Peyer's patch (tissue), 4 donors: Measurements from ENCODE around the gene MIER2.

Experiments used
- POLR2A ChIP-seq, 2 donors: fragments of 450-650 bp; IDR thresholded peaks; one replicate each; pipeline ENCODE4 v1.5.1; 2017; ENCODE audit warnings: antibody characterized with exemption in 2 of 2, mild to moderate bottlenecking in 2 of 2, moderate library complexity in 2 of 2
- TF ChIP-seq, protein P1 (sequence below), 6 experiments: fragments of 450-650 bp in 4 of 6; fragments of 200-600 bp in 2 of 6; sonication (generic) in 1 of 6; IDR thresholded peaks; one replicate each; pipeline ENCODE4 v1.5.1; 2017 to 2019; ENCODE audit warnings: antibody characterized with exemption in 6 of 6, mild to moderate bottlenecking in 3 of 6, moderate library complexity in 1 of 6

DNA sequence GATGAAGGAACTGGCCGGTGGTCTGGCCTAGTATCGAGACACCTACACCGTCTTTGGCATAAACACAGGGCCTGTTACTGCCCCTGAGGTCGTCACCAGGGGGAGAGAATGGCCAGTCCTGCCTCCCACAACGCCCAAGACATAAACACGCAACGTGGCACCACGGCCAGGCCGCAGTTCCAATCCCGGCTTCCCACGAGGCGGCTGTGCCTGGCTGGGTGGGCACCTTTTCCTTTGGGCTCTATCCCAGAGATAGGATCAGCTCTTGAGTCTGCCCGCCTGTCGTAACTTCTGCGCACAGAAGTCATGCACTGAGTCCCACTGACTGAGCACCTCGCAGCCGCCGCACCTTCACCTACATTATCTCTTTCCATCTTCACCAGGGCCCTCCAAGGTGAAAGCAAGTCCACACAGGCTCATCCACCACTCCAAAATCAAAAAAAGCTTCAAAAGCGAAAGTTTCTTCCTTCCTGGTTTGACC is 1.1 kb downstream of the MIER2 start:
- TF ChIP-seq, protein P1, sequence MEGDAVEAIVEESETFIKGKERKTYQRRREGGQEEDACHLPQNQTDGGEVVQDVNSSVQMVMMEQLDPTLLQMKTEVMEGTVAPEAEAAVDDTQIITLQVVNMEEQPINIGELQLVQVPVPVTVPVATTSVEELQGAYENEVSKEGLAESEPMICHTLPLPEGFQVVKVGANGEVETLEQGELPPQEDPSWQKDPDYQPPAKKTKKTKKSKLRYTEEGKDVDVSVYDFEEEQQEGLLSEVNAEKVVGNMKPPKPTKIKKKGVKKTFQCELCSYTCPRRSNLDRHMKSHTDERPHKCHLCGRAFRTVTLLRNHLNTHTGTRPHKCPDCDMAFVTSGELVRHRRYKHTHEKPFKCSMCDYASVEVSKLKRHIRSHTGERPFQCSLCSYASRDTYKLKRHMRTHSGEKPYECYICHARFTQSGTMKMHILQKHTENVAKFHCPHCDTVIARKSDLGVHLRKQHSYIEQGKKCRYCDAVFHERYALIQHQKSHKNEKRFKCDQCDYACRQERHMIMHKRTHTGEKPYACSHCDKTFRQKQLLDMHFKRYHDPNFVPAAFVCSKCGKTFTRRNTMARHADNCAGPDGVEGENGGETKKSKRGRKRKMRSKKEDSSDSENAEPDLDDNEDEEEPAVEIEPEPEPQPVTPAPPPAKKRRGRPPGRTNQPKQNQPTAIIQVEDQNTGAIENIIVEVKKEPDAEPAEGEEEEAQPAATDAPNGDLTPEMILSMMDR (IDR thresholded peaks at IDR 0.05): no peak
- no peak for TF ChIP-seq POLR2A (IDR thresholded peaks at IDR 0.05)
